ENCODE data around the gene SCG3.

GRCh38 chr15:51680321-51680720 is 982 bp upstream of the SCG3 start:
- TF ChIP-seq POLR2A (IDR thresholded peaks at IDR 0.05; ENCODE audit: low read depth, low read length) (no peak), RCOR1 (IDR thresholded peaks at IDR 0.05; ENCODE audit: insufficient replicate concordance, low read length) (no peak), USF2 (IDR thresholded peaks at IDR 0.05; ENCODE audit: low read depth, low read length) (no peak), MXI1 (IDR thresholded peaks at IDR 0.05; ENCODE audit: borderline replicate concordance, low read depth, low read length) (no peak), NFE2L2 (IDR thresholded peaks at IDR 0.05; ENCODE audit: low read depth, low read length) (no peak), FOS (IDR thresholded peaks at IDR 0.05; ENCODE audit: low read depth, low read length) (no peak), SMC3 (IDR thresholded peaks at IDR 0.05; ENCODE audit: low read depth, low read length) (no peak), RFX5 (IDR thresholded peaks at IDR 0.05; ENCODE audit: low read depth, low read length) (no peak), CEBPB (IDR thresholded peaks at IDR 0.05; ENCODE audit: low read depth, low read length) (no peak), MAFK (IDR thresholded peaks at IDR 0.05; ENCODE audit: low read depth, low read length) (0 out of 2 replicates have a peak, but pooled peaks have one; percentile 35)
- TF ChIP-seq, protein P1, sequence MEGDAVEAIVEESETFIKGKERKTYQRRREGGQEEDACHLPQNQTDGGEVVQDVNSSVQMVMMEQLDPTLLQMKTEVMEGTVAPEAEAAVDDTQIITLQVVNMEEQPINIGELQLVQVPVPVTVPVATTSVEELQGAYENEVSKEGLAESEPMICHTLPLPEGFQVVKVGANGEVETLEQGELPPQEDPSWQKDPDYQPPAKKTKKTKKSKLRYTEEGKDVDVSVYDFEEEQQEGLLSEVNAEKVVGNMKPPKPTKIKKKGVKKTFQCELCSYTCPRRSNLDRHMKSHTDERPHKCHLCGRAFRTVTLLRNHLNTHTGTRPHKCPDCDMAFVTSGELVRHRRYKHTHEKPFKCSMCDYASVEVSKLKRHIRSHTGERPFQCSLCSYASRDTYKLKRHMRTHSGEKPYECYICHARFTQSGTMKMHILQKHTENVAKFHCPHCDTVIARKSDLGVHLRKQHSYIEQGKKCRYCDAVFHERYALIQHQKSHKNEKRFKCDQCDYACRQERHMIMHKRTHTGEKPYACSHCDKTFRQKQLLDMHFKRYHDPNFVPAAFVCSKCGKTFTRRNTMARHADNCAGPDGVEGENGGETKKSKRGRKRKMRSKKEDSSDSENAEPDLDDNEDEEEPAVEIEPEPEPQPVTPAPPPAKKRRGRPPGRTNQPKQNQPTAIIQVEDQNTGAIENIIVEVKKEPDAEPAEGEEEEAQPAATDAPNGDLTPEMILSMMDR (conservative IDR thresholded peaks at IDR 0.05; ENCODE audit: low read depth, low read length), result no peak
- TF ChIP-seq, protein P2, sequence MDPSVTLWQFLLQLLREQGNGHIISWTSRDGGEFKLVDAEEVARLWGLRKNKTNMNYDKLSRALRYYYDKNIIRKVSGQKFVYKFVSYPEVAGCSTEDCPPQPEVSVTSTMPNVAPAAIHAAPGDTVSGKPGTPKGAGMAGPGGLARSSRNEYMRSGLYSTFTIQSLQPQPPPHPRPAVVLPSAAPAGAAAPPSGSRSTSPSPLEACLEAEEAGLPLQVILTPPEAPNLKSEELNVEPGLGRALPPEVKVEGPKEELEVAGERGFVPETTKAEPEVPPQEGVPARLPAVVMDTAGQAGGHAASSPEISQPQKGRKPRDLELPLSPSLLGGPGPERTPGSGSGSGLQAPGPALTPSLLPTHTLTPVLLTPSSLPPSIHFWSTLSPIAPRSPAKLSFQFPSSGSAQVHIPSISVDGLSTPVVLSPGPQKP (IDR thresholded peaks at IDR 0.05; ENCODE audit: borderline replicate concordance, low read depth, low read length), result no peak
